ENCODE results near the gene ANKS1A. TPM values are rescaled to one million over a fixed set of nuclear protein-coding genes. Genes with fewer than 3 reads are reported as not detected.

ANKS1A gene
- total and polyA plus RNA-seq, 2 experiments from 2014 or later: 12.1 to 31.9 TPM

GRCh38 chr6:35007016-35007415 is 118.0 kb downstream of the ANKS1A start (continued):
- no peak for TF ChIP-seq EZH2 (IDR thresholded peaks at IDR 0.05; ENCODE audit: low read depth, unreplicated experiment)
- TF ChIP-seq STAT1 (IDR thresholded peaks at IDR 0.05; ENCODE audit: unreplicated experiment): no peak
- TF ChIP-seq EZH2phosphoT487 (IDR thresholded peaks at IDR 0.05; ENCODE audit: unreplicated experiment): no peak
- no peak for TF ChIP-seq REST (IDR thresholded peaks at IDR 0.05; ENCODE audit: unreplicated experiment)
- no peak for TF ChIP-seq ZNF114 (CRISPR knock-in tag; IDR thresholded peaks at IDR 0.05)

- Histone ChIP-seq H3K4me3 (no peak overlapping the region), H3K36me3 (ENCODE audit: insufficient read depth) (0 out of 2 replicates have a peak, but pooled peaks cover 2% of the 10 kb centered on the region), H3K4me1 (ENCODE audit: insufficient read depth) (no peaks in the 10 kb centered on the region), H3K4me2 (no peak overlapping the region), H3K9me2 (ENCODE audit: insufficient read depth) (no peaks in the 10 kb centered on the region), H3K79me2 (replicated peaks; ENCODE audit: insufficient read depth) (no peaks in the 10 kb centered on the region), H4K20me1 (replicated peaks; ENCODE audit: insufficient read depth) (no peaks in the 10 kb centered on the region; the same call in none of the 2 replicates), H2AFZ (no peak overlapping the region), H3F3A (replicated peaks; ENCODE audit: low read depth) (no peaks in the 10 kb centered on the region), H3K27ac (ENCODE audit: low read depth) (no peak overlapping the region), H3K27me3 (ENCODE audit: insufficient read depth) (no peaks in the 10 kb centered on the region)
- DNase-seq (ENCODE audit: low spot score): no peak
- H3K27ac Mint-ChIP-seq: no peak overlapping the region
- H3K27me3 Mint-ChIP-seq (ENCODE audit: insufficient read depth, low read depth, poor library complexity): no peaks in the 10 kb centered on the region
- no peaks in the 10 kb centered on the region for H3K9me3 Mint-ChIP-seq
- H3K4me1 Mint-ChIP-seq: no peaks in the 10 kb centered on the region; the same call in 2 of the 3 replicates
- no peak for ATAC-seq
- H3K36me3 Mint-ChIP-seq (ENCODE audit: low read depth): no peaks in the 10 kb centered on the region
- no peak overlapping the region for H3K4me3 Mint-ChIP-seq
- TF ChIP-seq REST (IDR thresholded peaks at IDR 0.05; ENCODE audit: unreplicated experiment) (no peak), EZH2 (IDR thresholded peaks at IDR 0.05; ENCODE audit: low read depth, unreplicated experiment) (no peak), CREB1 (CRISPR knock-in tag; IDR thresholded peaks at IDR 0.05; ENCODE audit: low read depth) (no peak), CTCF (conservative IDR thresholded peaks at IDR 0.05; ENCODE audit: low read depth in 2 of 2) (no peak), NANOG (IDR thresholded peaks at IDR 0.05; ENCODE audit: borderline replicate concordance) (no peak), POLR2AphosphoS5 (IDR thresholded peaks at IDR 0.05; ENCODE audit: low read depth) (no peak), ZNF462 (CRISPR knock-in tag; IDR thresholded peaks at IDR 0.05) (no peak), STAT1 (IDR thresholded peaks at IDR 0.05; ENCODE audit: unreplicated experiment) (no peak)
These were observed 119.8 kb downstream of the ANKS1A start for GRCh38 chr6:35008858-35009257.

Data from GM23338 (cell line).